ENCODE data around the gene RTL9.

GRCh38 chrX:110402850-110403221 is 44.2 kb downstream of the RTL9 start:
- TF ChIP-seq EZH2 (IDR thresholded peaks at IDR 0.05; ENCODE audit: borderline replicate concordance, low read depth, low read length, poor library complexity, severe bottlenecking) (no peak), CTCF (conservative IDR thresholded peaks at IDR 0.05; ENCODE audit: low read depth, low read length) (no peak)

Data from A673 (cell line).